Fibroblast of skin of right quadriceps (primary cell): ENCODE measurements around the gene ADARB2.

Experiments used
- DNase-seq: peaks from one replicate; pipeline ENCODE4 v3.0.0-alpha.2; 2013

The ADARB2 gene

DNA sequence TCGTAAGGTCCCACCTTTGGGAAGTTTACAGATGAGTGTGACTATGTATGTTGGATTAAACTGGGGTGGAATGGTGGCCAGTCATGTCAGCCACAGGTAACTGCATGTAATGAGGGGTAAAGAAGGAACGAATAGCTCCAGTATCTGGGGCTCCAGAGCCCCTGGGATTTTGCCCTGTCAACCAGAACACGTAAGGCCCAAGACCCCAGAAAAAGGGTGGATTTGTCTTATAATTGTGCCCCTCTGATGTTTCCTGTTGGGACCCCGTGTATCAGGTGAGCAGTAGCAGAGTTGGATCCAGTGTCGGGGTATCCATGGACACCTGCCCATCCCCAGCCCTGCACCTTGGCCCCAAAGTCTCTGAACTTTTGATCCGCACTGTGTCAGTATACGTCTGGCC is 76.9 kb downstream of the ADARB2 start:
- no peak for DNase-seq

DNA sequence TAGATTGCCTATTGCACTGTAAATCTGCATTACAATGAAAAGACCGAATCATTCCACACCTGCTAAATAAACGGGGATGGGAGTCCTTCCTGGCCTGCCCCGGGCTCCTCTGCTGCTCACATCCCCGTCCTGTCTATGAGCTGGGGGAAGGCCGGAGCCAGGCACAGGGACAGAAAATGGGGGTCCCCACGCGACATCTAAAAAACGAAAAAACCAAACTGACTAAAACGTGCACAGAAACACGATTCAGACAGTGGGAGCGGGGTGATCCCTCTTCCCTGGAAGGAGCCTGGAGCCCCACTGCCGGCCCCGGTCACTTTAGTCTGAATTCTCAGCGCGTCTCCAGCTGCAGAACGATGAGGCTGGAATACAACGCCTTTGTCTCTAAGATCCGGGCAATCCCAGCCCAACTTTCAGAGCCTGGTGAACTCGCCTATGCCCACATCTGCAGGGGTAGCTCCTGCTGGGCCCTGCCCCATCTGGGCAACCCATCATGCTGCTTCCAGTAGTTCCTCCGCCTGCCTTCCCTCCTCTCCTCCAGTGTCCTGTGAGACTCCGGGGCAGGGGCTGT is 78.0 kb downstream of the ADARB2 start:
- no peak for DNase-seq

DNA sequence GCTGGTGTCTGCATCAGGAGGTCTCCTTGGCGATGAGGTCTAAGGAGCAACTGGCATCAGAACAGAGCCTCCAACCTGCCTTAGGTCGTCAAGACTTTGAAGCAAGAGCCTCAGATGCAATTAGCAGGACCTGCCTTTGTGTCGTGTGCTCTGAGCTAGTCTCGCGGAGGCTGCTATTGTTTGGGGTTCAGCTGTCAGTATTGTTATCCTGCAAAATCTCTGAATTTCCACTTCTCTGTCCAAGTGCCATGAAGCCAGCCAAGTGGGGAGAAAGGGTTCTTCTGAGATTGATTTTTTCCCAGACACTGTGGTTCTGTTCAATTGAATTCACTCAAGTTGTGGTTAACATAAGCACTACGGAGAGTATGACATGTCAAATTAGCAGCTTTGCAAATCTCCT is 78.7 kb downstream of the ADARB2 start:
- DNase-seq = no peak

DNA sequence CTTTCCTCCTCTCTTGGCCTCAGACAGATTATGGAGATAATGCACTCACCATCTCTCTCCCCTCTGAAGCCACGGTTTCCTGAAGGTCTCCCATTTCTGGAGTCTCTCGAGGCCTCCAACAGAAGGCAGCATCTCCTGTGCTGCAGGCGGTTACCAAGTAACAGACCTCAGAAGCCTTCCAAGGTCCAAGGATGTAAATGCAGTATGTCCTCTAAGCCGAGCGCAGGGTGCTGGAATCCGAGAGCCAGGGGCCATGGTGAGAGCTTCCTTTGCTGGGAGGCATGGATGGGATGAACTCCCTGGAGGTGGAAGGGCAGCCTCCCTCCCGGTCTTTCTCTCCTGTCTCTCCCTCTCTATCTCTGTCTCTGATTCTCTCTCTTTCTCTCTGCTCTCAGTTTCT is 79.8 kb downstream of the ADARB2 start:
- DNase-seq = no peak

DNA sequence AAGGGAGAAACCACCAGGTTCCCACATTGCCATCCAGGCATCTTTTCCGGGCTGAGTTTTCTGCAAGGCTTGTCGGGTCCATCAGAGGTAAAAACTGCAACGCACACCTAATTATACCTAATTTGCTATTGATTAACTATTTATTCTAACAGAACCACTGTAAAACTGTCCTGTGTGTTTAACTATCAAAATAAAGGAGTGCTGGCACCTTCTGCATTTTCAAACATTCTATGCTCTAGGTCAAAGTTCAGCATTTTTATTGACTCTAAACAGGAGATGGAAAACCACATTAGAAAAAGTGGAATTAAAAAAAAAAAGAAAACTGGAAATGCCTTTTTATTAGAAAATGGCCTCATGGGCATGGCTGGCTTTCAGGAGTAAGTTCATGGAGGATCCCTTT is 82.0 kb downstream of the ADARB2 start:
- DNase-seq = no peak

DNA sequence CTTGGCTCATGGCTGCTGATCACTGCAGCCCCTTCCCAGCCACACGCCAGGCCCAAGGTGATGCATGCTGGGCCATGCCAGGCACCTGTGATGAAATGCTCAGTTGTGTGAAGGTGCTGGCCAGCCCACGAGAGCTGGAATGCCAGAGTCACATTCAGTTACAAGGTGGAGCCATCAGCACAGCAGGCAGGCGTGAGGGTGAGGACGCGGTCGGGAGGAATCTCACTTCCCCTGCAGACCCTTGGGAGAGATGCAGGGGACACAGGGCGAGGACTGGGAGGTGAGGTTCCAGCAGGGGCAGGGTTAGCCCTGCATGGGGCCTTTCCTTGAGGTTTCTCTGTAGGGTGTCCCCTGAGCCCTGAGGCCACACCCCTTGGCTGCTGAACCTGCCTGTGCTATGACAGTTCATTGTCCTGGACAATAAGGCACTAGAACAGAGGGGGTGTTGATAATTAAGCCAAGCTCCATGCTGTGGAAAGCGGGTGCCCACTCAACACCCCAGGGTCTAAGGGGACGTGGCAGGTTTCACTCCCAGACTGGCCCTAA is 82.4 kb downstream of the ADARB2 start:
- no peak for DNase-seq

DNA sequence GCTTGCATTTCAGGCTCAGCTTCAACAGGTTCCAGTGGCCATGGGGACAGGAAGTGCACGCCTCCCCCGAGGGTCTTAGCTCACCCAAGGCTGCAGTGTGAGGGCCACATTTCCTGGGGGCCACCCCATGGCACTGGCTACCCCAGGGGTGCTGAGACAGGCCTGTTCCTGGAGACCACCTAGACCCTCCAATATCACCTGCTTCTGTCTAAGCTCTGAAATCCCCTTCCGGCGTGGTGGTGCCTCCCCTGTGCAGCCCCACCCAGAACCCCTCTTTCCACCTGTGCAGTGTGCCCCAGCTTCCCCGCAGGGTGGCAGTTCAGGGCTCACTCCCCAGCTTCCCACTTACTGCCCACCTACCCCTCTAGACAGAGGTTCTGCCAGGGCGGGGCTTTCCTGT is 83.1 kb downstream of the ADARB2 start:
- DNase-seq = no peak

DNA sequence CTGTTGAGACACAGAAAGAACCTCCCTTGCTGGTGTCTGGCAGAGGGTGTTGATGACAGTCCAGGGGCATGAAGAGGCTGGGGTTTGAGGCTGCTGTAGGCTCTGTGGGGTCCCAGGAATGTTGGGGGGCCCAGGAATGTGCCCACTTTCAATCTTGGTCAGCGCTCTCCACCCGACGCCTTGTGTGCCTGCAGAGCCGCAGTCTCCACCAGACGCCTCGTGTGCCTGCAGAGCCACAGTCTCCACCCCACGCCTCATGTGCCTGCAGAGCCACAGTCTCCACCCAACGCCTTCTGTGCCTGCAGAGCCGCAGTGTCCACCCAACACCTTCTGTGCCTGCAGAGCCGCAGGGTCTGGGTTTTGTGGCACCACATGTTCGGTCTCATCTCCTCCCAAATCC is 84.0 kb downstream of the ADARB2 start:
- DNase-seq = no peak

DNA sequence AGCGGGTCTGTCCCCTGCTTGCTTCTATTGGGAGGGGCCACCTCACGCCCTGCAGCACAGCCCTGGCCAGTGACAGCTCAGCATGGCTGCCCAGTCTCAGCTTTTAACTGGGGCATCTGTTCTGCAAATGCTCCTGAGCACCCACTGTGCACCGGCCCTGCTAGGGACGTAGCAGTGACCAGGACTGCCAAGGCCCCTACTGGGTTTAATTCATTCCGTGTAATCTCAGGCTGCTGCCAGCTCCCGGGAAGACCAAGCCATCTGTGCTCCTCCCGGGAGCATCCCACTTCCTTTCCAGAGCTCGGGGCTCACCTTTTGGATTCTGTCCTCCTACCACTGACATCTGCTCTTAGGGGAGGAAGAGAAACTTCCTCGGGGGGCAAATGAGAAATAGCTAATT is 85.2 kb downstream of the ADARB2 start:
- no peak for DNase-seq

DNA sequence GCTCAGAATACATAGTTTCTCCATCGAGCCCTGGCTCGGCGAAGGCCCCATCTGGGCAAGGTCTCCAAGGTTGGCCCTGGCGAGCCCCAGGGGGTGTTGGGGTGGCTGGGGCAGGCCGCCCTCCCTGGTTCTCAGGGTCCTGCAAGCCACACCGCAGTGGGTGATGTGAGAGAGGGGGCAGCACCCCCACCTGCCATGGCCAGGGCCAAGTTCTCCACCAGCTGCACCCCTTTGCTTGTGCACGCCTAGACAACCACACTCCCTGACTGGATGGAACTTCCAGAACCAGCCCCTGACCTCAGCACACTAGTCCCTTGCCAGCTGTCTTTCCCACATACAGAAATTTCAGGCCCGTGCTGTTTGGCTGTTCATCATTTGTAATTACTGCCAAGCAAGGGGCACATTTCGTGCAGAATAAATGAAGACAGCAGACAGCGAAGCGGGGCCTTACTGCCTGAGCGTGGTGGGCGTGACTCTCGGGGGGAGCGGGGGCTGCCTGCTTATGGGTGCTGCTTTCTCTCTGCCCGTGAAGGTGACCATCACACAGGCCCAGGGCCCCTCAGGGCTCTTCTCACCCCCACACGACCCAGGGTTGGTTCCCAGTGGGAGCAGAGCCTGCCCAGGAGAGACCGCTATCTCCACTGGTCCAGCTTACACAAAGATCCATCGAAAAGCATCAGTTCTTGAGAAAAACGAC is 85.9 kb downstream of the ADARB2 start:
- DNase-seq = no peak

DNA sequence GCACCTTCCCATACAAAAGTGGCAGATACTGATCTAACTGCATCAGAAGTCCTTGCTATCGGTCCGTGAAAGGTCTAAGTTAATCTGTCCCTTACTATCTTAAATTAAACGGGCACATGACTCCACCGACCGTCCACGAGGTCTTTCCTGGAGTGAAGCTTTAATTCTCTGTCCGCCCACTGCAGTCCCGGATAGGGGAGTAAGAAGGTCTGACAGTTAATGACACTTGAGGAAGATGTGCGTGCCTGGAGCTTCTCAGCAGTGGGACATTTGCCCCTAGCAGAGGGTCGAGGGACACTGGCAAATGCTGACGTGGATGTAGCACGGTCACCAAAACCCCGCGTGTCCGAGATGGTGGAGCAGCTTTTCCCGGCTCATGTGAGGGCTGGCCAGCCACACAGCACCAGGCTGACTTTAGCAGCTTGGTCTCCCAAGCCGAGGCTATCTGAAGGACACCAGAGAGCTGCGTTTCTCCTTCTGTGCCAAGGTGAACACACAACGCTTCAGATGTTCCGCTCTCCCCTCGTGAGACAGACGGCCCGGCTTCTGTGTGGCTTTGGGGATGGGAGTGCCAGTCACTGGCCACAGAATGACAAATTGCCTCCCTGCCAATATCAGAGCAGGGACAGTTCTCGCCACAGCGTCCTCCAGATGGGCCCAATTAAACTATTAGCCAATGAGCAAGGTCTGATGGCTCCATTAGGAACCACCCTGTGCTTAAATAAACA is 86.6 kb downstream of the ADARB2 start:
- DNase-seq = no peak

DNA sequence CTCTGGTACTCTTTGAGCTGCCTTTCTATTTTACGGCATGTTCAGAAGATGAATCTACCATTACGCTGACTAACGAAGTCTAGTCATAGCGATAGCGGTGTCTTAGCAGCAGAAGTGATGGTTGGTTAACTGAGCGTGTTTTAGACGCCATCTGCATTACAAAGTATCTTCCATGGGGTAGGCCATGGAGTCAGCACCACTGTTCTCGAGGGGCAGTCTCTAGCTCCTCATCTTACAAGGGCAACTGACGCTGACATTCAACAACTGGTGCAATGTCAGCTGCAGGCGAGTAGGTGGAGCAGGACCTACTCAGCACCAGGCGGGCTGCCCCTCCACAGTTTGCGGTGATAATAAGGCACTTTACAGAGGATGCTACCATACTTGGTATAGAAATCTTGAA is 88.7 kb downstream of the ADARB2 start:
- DNase-seq = no peak

DNA sequence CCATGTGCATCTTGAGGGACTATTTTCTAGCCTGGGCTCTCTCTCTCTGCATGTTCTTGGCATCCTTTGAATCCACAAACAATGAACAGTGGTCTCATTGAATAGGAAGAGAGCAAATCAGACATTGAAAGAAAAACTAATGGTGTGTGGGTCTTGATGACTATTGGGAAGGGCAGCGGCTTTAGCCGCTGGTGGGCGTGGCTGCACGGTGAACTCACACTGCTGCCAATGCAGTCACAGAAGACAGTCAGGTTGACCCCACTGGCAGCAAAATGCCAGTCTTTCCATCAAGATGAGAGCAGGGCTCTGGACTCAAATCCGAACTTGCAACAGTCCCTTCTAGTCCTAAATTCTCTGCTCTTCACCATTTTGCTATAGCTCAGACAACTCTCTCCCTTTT is 91.0 kb downstream of the ADARB2 start:
- DNase-seq = no peak

DNA sequence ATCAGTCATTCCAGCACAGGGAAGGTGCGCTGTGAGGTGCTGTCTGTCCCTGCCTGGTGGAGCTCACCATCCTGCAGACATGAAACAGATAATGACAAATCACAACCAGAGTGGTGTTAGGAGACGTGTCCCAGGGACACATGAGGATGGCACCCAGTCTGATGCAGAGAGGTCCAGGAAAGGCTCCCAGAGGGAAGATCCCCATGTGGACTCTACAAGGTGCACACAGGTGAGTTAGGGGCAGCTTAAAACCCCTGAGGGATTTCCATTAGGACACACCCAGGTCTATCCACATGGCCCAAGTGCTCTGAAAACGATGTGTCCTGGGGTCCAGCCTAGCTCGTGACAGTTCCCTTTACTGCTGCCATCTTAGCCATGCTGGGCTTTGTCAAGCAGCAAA is 91.4 kb downstream of the ADARB2 start:
- no peak for DNase-seq

DNA sequence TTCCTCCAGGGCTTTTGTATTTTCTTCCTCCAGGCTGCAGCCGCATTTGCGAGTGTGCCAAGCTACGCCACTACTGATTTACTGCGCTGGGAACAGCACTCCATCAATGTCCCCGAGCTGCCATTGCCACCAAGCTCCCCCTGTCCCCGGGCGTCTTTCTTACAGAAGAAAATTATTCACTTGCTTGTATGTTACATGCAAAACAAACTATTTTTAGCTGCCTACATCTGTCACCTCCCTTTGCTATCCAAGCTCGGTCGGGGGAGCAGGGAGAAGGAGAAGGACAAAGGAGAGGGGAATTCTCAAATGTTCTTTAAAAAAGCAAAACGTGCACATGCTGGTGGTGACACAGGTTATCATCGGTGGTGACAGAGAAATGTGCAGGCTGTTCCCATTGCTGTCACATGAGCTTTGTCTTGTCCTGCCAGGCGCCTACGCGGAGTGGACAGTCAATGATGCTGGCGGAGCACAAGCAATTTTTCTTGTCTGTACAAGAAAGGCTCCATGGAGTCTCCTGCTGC is 93.1 kb downstream of the ADARB2 start:
- DNase-seq = no peak

DNA sequence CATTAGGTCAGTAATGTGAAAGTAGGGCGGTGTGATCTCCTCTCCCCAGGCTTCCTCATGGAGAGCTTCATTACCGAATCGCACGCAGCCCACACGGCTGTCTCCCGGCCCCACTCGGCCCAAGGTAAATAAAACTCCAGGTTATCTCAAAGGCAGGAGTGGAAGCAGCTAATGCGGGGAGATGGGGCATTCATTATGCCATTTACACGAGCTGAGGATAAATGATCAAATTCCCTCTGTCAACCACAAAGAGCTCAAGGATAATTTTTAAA is 93.5 kb downstream of the ADARB2 start:
- DNase-seq = no peak

DNA sequence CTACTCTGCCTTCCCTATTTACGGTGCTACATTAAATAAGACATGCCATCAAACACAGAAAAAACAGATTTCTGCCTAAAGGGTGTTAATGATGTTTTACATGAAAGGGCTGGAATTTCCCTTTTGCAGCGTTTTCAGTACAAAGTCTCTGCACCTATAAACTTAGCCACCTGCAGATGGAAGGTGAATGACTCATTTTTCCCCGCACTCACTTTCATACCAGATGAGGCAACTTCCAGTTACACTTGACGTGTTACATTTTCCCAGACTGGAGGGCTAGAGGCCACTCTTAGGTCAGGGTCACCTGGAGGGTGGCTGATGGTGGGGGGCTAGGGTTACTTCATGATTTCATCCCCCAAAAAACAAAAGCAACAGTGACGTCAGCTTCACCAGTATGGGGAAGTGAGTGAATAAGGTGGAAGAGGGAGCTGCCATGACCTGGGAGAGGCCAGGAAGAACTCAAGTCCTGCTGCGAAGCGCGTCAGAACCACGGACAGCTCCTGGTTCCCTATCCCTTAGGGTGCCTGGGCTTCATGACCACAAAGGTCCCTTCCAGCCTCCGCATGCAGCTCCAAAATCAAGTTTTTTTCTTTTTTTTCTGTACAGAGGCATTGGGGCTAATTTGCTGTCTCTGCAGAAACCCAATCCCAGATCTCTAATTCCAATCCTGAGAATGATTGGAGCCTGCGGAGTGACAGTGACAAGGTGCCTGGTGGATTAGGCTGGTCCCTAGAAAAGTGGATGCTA is 94.0 kb downstream of the ADARB2 start:
- DNase-seq = no peak

DNA sequence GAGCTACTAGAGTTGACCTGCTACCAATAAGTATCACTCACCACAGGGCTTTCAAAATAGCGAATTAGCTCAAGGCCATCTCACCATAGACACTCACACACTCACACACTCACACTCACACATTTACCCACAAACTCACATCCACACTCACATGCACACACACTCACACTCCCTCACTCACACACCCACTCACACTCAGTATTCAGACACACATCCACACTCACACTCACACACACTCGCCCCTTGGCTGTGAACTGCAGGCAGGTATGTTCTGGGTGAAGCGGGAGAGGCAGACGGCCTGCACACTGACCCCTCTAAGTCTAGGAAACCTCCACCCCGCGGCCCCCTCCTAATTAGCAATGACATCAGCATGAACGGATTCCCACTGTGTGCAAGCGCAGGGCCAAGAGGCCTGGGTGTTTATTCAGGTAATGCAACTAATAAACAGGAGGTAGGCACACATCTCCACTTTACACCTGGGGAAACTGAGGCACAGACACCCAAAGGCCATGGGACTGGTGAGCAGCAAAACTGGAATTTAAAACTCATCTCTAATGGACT is 94.6 kb downstream of the ADARB2 start:
- no peak for DNase-seq

DNA sequence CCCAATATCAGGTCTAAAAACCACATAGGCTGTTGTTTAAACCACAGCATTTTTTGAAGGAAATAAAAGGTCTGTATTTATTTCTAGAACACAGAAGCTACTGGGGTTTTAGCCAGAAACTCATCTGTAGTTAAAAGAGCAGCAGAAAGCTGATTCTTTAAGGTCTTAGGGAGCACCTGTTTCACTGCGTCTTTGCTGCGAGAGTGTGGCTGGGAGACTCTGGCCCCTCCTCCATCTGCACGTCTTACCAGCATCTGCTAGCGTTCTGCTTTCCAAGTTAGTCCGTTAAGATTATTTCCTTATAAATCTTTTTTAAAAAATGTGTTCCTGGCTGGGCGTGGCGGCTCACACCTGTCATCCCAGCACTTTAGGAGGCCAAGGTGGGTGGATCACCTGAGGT is 95.9 kb downstream of the ADARB2 start:
- no peak for DNase-seq

DNA sequence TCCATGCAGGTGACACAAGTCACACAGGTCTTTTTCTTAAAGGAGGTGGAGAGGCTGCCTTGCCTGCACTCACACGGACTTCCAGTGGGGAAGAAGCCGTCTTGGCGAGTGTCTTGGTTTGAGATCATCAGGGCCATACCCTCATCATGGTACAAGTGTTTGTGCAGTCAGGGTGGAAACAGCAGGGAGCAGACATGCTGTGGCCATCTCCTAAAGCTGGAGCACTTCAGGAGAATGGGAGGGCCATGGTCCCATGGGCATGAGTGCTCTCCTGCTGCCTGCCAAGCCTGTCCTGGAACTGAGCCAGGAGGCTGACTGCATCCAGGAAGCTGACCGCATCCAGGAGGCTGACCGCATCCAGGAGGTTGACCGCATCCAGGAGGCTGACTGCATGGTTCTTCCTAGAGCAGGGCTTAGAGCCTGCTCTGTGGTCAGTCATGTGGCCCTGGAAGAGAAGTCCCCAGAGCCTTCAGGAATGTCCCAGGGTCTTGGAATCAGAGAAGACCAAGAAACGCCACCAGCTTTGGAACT is 98.4 kb downstream of the ADARB2 start:
- no peak for DNase-seq

DNA sequence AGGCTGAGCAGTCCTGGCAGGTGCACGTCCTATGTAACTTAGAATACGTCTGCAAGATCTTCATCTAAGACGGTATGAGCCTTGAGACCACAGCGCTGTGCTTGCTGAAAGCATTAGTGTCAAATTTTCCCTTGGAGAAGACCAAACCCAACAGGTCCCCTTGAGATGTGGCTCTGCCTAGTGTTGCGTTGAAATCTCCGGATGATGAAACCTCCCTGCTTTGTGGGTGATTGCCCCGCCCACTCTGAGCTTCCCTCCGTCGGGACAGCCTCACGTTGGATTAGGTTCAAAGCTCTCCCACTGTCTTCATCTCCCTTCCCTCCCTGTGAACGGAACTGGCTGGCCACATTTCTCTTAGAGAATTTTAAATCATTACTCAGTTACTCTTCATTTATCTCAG is 102.0 kb downstream of the ADARB2 start:
- DNase-seq = no peak

DNA sequence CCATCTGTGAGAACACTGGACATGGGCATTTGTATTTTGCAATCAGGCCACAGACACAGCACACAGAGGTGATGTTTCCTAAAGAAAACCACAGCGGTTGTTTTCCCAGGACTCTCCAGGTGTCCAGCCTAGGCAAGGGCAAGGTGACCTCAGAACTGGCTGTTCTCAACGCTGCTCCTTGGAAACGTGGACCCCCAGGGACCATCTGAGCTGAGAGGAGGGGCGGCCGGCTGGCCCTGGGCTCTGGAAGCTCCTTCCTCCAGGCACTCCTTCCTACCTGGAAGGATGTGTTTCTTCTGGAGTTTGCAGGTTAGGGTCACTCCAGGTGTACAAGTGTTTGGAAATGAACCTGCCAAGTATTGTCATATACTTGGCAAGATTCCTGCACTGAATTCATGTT is 103.1 kb downstream of the ADARB2 start:
- no peak for DNase-seq

DNA sequence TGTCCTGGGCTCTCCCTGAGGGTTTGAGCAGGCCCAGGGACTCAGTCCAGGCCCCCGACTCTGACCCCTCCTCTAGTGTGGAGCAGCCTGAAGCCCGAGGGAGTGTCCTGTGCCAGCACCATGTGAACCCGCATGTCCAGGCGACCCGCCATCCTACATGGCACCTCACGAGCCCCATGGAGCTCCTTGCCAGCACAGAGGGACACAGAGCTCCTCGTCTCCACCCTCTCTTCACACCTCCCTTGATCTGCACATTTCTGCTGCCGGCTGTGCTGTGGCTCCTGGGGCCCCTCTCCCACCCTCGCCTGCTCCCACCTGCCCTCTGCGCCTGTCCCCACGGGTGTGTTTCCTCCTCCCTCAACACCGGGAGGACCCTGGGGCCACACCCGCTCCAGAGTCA is 103.5 kb downstream of the ADARB2 start:
- no peak for DNase-seq
